Measurements from ENCODE around the gene ZMYND15.
A peak's percentile ranks its signal among the peaks of the same experiment; 100 is the strongest.

Gene ZMYND15

GRCh38 chr17:4742629-4743028, 3.0 kb downstream of the ZMYND15 start:
- no peak for DNase-seq (ENCODE audit: low read depth, low spot score)
- no peak for TF ChIP-seq CTCF (IDR thresholded peaks at IDR 0.05; ENCODE audit: low read depth, low read length)
- no peak overlapping the region for H3K4me3 ChIP-seq (ENCODE audit: low read depth, low read length)
- in situ Hi-C loops (cut with HindIII; ENCODE audit: low sequenced_read_pairs) = no loop called here

- in situ Hi-C loops (cut with HindIII; ENCODE audit: low sequenced_read_pairs) = no loop called here
- no peak overlapping the region for H3K4me3 ChIP-seq (ENCODE audit: low read depth, low read length)
- no peak for DNase-seq (ENCODE audit: low read depth, low spot score)
- no peak for TF ChIP-seq CTCF (IDR thresholded peaks at IDR 0.05; ENCODE audit: low read depth, low read length)
These were observed 3.6 kb downstream of the ZMYND15 start for GRCh38 chr17:4743216-4743615.

- in situ Hi-C loops (cut with HindIII; ENCODE audit: low sequenced_read_pairs) = no loop called here
These were observed 4.3 kb downstream of the ZMYND15 start for GRCh38 chr17:4743898-4744297.

GRCh38 chr17:4744999-4745969, 5.7 kb downstream of the ZMYND15 start:
- no peak overlapping the region for H3K4me3 ChIP-seq (ENCODE audit: low read depth, low read length)
- peak; percentile 8 for TF ChIP-seq CTCF (IDR thresholded peaks at IDR 0.05; ENCODE audit: low read depth, low read length)
- no peak for DNase-seq (ENCODE audit: low read depth, low spot score)
- in situ Hi-C loops (cut with HindIII; ENCODE audit: low sequenced_read_pairs) = no loop called here

More at GRCh38 chr17:4743898-4744297, 4.3 kb downstream of the ZMYND15 start:
- TF ChIP-seq CTCF (IDR thresholded peaks at IDR 0.05; ENCODE audit: low read depth, low read length) = no peak
- no peak for DNase-seq (ENCODE audit: low read depth, low spot score)
- no peak overlapping the region for H3K4me3 ChIP-seq (ENCODE audit: low read depth, low read length)

GRCh38 chr17:4747847-4748246, 8.2 kb downstream of the ZMYND15 start:
- H3K4me3 ChIP-seq (ENCODE audit: low read depth, low read length) = no peak overlapping the region
- no peak for DNase-seq (ENCODE audit: low read depth, low spot score)
- TF ChIP-seq CTCF (IDR thresholded peaks at IDR 0.05; ENCODE audit: low read depth, low read length) = no peak
- in situ Hi-C loops (cut with HindIII; ENCODE audit: low sequenced_read_pairs) = no loop called here

- no peak for DNase-seq (ENCODE audit: low read depth, low spot score)
- TF ChIP-seq CTCF (IDR thresholded peaks at IDR 0.05; ENCODE audit: low read depth, low read length) = no peak
- in situ Hi-C loops (cut with HindIII; ENCODE audit: low sequenced_read_pairs) = no loop called here
- H3K4me3 ChIP-seq (ENCODE audit: low read depth, low read length) = no peak overlapping the region
These were observed 9.1 kb downstream of the ZMYND15 start for GRCh38 chr17:4748686-4749085.
